NCI-H2227 (cell line): ENCODE data around the gene TMEM252.

Experiments used
- DNase-seq: peaks from one replicate; lab custom pipeline; 2025; ENCODE audit not compliant: unreplicated experiment; lab: John Stamatoyannopoulos, UW

Gene TMEM252

DNA sequence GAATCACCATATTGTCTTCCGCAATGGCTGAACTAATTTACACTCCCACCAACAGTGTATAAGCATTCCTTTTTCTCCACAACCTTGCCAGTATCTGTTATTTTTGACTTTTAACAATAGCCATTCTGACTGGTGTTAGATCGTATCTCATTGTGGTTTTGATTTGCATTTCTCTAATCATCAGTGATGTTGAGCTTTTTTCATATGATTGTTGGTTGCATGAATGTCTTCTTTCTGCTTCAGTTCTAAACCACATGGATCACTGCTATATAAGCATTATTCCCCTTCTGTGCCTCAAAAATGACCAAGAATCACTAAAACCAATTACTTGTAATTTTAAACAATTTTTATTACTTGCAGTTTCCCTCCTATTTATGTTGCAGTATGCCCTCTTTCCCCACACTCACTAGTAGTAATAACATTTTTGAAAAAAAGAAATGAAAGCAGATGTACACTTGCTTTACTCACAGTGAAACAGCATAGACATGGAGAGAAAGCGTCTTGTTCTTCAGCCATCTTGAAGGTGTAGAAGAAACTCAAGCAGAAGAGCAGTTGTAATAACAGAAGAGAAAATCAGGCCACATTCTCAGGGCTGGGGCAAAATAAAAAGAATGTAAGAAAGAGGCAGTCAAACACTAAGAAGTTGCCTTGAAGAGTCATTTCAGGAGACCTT, 4.5 kb upstream of the TMEM252 start:
- DNase-seq, result no peak

DNA sequence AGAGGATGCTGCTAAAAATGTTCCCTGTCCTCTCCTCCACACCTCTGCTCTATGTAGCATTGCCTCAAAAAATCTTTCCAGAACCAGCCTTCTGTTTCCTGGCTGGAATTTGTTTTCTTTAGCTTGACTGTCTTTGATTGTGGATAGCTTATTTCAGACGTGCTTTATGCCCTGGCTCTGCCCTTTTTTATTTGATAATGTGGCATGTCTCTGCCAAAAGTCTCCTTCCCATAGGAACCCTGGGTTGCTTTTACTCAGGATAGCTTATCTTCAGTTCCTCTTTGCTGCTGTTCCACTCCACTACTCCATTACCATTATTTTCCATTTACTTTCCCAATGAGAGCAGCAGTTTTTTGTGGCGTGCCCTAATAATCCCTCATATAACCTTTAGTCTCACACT, 885 bp upstream of the TMEM252 start:
- DNase-seq, result no peak

DNA sequence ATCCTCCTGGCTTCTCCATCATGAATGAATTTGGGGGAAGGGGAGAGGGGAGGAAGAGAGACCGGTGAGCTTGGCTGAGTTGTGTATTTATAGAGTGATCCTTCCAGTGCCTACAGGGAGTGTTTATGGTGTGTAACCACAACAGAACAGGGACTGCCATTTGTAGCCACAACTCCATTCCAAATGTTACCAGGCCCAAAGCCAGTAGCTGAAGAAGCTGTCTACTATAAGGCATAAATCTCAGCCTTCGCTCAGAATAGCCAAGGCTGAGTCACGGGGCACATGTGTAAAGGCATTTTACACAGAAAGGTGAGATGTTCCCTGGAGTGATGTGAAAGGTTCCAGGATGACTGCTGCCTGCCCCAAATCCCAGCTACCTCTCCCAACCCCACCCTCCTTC, 2.5 kb downstream of the TMEM252 start:
- no peak for DNase-seq

DNA sequence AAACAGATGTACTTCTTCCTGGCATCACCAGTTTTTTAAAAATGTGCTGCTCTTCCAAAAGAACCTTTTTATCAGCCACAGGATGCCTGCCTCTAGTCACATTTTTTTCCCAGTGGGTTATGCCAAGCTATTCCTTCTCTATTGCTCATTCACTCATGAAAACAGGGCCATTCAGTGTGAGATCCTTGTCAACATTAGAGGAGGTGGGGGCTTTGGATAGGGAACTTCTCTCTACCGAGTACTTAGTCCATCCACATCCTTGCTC, 3.1 kb downstream of the TMEM252 start:
- DNase-seq, result no peak

DNA sequence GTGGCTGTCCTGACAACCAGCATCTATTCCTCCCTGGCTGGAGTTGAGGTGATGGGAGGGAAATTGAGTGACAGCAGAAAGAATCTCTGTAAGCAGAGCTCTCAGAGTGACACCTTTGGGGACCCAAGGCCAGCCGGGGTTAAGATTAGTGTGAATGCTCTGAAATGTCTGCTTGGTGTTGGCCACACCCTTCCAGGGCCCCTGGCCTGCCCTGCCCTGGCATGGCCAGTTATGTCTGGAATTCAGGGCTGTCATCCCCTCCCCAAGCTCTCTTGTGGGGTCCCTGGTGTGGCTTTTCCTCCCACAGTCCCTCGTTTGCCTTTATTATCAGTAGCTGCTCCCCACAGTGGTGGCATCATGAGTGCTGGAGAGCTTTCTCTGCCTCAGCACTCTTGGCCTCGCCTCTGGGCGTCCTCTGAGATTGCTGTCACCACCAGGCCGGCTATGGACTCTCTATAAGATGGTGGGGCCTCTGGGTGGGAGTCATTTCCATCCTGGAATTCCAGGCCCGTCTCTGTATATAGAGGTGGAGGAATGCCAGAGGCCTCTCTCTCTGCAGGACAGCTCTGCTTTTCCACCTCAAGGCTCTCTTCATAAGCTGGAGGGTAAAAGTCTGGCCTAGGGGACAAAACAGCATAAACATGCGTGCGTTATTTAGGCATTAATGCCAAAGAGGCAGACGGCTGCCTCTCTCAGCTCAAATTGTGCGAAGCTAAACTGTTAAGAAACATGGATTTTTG, 3.6 kb downstream of the TMEM252 start:
- no peak for DNase-seq

DNA sequence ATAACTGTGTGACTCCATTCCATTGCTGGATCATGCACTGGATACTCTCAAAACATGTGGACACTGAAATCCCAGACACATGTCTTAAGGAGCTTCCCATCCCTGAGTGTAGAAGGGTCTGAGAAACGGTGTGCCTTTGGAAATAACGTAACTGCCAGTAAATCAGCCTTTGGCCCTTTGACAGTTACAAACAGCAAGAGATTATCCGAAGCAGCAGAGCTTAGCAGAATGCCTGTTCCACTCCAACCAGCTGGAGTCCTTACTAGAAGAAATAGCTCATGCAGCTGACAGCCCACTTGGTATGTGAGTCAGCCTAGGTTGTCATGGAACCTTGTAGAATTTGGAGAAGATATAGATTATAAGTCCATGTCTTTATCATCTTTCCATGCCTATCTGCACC, 7.0 kb downstream of the TMEM252 start:
- DNase-seq, result no peak

DNA sequence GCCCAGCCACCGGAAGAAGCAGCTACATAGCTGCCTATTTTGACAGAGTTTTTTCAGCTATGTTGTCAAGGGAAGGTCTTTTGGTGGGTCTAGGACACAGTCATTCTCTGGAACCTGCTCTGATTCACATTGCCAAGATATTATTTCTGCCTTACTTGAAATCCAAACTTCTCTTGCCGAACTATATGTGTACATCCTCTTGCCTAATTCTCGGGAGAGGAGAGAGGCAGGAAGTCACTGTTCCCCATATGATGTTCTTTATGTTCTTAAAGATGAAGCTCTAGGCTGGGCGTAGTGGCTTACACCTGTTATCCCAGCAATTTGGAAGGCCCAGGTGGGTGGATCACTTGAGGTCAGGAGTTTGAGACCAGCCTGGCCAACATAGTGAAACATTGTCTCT, 8.6 kb downstream of the TMEM252 start:
- DNase-seq, result no peak

DNA sequence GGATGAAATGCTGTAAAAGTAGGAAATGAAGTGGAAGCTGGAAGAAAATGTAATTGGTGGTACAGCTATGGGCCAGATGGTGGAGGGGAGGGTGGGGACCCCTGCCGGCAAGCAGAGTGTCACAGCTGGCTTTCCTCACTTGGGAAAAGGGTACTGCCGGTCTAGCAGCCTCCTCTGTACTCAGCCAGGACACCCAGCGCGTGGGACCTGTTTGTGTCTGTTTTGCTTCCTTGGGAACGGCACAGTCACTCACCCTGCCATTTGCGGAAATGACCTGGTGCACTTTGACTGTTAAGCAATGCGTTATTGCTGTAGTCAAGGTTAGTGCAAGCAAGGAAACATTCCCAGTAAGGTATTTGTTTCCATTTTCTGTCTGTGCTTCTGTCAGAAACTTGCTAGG, 10.1 kb downstream of the TMEM252 start:
- DNase-seq, result peak; percentile 12

DNA sequence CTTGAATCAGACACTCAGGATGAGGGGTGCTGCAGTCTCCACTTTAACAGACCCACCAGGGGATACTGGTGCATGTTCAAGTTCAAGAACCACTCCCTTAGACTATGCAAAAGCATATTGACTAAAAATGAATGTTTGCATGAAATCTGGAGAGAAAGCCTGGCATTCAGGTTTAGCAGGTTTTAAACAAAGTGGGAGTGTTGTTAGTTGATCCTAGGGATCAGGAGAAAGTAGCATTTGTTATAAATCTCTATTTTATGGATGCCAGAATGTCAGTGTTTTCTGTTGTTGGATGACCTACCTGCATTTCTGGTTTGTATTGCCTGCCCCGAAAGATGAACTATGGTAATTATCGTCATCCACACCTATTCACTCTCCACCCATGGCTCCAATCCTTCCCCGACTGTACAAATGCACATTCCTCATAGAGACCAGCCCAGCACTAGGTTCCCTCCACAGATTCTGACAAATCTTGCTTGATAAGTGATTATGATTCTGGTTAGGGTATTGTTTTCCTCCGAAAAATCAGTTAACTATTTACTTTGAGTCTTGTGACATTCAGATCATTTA, 17.2 kb downstream of the TMEM252 start:
- no peak for DNase-seq

DNA sequence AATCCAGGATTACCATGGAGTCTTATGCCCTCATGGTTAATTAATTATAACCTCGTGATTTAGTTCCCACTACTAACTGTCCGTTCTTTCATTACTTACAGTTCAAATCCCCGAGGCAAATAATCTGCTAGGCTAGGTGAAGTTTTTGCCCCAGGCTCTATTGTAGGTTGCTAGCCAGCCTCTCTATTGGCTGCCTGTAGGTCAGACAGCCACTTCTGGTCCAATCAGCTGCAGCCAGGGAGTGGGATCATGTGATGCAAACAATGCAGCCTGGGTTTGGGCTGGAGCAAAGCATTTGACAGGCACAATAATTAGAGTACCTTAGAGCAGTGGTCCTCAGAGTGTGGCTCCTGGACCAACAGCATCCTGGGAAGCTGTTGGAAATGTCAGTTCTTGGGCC, 17.7 kb downstream of the TMEM252 start:
- no peak for DNase-seq

DNA sequence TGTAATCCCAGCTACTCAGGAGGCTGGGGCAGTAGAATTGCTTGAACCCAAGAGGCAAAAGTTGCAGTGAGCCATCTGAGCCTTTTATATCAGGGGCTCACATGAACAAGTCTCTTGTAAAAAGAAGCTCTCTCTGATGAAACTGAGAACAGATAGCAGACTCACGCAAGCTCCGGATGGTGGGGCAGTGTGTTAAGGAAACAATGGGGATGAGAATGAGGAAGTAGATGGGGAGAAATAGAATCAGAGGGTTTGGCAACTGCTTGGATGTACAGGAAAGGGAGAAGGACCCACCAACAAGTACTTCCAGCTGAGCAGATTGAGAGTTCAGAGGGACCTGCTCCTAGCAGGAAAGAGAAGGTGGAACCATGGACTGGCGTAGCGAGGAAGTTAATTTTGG, 18.6 kb downstream of the TMEM252 start:
- no peak for DNase-seq

DNA sequence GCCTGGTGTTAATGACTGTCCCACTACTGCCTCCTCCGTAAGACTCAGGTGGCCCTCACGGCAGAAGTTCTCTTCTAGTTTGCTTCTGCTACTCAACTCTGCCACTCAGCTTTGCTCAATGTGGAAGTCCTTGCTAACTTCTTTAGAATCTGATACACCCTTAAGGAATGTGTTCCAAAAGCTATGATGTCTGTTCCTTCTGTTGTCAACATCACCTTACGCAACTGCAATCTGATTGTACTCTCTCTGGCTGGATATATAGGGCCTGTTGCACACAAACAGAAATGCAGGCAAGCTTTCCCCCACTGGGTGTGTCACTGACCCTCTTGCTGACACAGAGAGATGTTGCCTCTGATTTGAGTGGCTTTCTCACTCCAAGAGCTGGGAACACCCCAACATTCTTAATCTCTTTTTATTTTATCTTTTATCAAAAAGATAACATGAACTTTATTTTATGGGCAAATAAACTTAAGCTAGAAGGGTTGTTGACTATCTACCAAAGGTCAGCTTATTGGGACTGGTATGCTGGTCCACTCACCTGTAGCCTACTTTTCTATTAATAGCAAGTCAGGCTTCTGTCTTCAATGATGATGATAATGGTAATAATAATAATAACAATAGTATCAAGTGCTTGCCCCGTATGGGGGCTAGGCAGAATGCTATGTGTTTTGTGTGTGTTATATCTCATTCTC, 25.2 kb downstream of the TMEM252 start:
- DNase-seq, result no peak

DNA sequence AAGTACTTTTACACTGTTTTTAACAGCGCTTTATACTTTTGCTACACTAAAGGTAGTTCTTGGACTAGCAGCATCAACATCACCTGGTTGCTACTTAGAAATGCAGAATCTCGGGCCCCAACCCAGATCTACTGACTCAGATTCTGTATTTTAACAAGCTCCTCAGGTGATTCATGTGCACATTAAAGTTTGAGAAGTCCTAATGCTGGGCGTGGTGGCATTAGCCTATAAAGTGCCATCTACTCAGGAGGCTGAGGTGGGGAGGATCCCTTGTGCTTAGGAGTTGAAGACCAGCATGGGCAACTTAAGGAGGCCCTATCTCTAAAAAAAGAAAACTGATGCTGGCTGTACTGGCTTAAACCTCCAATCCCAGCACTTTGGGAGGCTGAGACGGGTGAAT, 26.7 kb downstream of the TMEM252 start:
- DNase-seq, result no peak

DNA sequence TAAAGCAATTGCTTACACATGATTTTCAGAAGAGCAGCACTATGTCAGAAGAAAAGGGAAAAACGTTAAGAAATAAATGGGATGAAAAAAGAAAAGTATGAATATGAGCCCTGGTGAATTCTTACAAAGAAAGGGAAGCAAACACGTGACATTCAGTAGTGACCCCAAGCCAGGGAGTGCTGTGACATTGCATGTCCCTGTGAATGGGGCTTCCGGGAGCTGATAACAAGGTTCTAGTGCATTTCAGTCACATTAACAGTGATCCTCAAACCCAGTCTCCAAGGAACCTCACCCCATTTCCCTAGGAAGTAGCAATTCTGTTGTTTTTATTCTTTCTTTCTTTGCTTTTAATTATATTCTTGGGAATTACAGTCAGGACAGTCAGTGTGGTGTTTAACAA, 27.3 kb downstream of the TMEM252 start:
- no peak for DNase-seq

DNA sequence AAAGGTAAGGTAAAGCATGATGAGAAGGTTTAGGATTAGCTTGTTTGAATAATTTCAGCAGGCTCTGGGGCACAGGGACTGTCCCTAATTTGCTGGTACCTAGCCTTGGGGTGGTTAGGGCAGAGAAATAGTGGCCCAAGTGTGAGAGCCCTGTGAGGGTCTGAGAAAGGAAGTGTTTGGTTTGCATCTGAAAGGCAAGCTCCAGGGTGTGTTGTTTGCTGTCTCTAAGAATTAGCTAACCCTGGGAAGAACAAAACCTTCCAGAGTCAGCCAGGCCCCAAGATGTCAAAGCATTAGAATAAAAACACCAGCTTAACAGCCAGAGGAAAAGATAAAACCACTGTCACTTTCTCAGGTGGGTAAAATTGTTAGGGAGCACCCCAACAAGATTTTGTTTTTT, 31.0 kb downstream of the TMEM252 start:
- no peak for DNase-seq

DNA sequence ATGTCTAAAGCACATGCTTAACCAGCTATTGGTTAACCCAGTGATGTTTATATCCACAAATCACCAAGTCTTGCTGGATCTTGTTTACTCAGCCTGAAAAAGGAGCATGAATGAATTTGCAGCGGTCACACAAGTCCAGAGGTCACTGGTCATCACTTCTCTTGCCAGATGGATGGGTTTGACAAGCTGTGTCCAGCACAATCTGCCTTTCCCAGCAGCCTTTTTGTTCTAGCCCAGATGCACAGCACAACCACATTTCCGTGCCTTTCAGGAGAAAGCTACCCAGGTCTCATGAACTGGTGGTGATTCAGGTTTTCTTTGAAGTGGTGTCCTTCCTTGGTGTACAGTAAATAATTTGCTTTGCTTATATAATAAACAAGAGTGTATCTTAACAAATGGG, 32.1 kb downstream of the TMEM252 start:
- no peak for DNase-seq

DNA sequence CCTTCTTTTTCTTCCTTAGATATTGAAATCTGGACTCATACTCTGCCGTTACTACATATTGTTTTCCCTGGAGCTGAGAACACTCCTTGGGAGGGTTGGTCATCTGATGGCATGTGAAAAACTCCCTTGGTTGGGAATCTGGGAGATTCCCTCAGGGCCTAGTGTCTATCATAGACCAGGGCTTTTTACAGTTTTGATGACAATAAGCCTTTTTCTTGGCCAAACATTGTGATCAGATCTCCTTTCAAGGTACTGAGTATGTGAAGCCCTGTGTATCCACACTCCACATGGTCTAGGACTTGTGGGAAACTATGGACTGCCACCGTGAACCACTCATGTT, 32.9 kb downstream of the TMEM252 start:
- no peak for DNase-seq

DNA sequence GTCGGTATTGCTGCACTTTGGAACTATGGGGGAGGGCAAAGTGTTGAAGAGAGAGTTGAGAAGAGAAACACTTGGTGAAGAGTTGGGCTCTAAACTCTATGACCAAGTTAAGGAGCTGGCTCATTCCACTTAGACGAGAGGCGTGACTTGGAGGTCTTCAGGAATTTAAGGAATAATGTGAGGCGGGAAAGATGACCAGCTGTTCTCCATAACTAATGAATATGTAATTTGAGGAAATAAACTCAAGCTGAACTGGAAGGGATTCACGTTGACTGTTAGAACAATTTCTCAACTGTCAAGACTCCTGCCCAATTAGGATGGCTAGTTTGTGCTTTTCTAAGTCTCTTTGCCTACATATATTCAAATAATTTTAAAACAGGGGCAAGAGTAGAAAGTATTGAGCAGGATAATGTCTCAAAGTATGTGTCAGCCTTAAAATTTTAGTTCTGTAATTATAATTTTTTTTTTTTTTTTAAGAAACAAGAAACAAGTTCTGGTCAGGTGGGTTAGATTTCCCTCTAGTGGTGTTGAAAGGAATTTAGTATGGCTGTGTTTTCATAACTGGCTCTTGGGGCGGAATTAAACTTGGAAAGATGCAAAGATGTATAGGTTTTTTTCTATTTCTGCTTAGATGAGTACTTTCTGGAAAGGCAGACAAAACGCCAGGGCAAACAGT, 33.4 kb downstream of the TMEM252 start:
- peak; percentile 0 for DNase-seq

DNA sequence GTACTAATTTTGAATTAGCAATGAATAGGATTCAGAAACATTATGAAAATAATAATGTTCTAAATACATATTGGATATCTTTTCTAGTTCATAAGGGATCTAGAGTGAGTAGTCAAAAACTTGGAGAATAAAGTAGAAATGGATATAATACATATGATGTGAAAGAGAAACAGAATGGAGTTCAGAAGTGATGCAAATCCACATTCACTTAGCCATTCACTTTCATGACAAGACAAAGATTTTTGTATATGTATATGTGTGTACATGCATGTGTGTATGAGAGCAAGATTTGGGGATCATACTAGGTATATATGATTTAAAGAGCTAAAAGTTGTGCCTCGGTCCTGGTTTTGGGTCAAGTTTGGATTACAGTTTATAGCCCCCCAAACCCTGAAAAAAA, 34.1 kb downstream of the TMEM252 start:
- DNase-seq, result no peak

DNA sequence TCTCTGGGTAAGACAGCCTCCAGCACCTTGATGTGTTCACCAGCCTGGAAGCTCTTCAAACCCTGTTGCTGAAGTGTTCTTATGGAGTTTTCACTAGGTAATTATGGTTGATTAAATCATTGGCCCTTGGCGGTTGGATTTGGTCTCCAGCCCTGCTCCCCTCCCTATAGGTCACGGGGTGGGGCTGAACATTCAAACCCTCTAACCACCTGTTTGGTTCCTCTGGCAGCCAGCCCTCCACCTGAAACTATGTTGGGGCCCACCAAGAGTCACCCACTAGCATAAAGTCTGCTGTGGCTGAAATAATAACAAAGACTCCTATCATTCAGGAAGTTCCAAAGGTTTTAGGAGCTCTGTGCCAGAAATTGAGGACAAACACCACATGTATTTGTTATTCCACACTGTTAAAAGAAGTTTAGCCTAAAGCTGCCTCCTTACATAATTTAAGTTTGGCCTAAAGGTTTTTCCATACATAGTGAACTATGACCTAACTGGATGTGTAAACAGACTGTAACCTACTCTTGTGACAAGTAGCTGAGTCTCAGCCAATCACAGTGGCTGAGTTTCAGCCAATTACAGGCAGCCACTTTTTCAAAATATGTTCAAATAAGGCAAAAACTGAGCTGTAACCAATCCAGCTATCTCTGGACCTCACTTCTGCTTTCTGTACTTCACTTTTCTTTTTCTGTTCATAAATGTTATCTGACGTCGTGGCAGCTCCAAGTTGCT, 34.8 kb downstream of the TMEM252 start:
- DNase-seq, result no peak

DNA sequence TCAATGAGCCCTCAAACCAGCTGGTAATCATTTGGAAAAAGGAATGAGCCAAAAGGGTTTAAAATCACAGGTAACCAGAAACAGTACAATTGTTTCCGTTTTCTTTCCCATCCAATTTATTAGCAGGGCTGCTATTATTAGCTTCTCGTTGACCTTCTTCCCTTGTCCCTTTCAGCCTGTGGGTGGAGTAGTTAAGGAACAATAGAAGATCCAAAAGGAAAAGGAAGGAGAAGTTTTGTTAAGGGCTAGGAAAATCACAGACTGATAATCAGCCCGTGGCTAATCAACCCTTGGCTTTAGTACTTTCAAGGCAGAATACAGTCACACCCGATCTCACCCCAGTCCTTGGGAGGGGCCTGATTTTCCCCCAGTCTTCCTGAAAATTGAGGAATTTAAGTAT, 38.4 kb downstream of the TMEM252 start:
- no peak for DNase-seq
